ENCODE data around the gene FAM3B. TPM values are rescaled to one million over a fixed set of nuclear protein-coding genes. Genes with fewer than 3 reads are reported as not detected.

FAM3B gene, protein sequence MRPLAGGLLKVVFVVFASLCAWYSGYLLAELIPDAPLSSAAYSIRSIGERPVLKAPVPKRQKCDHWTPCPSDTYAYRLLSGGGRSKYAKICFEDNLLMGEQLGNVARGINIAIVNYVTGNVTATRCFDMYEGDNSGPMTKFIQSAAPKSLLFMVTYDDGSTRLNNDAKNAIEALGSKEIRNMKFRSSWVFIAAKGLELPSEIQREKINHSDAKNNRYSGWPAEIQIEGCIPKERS
- total RNA-seq (2022) (59.5 and 59.7 TPM in 2 replicates), Bru-seq, nascent RNA (percentile 87 among the genes with signal in this experiment), BruChase-seq, experiment 1, labeled RNA remaining after a 2-hour chase (percentile 85 among the genes with signal in this experiment), BruChase-seq, experiment 2, labeled RNA remaining after a 6-hour chase (percentile 68 among the genes with signal in this experiment)
- long read RNA-seq, transcript FAM3B-201 (8 exons, 1,088 nt), result minor isoform, 10 of 58 reads
- long read RNA-seq, transcript FAM3B-202 (7 exons, 1,026 nt), result major isoform, 35 of 58 reads
- long read RNA-seq, partial matches to known transcripts, result 3 of 58 reads
- long read RNA-seq, other reads (novel, unspliced or antisense), result 8 of 58 reads

DNA sequence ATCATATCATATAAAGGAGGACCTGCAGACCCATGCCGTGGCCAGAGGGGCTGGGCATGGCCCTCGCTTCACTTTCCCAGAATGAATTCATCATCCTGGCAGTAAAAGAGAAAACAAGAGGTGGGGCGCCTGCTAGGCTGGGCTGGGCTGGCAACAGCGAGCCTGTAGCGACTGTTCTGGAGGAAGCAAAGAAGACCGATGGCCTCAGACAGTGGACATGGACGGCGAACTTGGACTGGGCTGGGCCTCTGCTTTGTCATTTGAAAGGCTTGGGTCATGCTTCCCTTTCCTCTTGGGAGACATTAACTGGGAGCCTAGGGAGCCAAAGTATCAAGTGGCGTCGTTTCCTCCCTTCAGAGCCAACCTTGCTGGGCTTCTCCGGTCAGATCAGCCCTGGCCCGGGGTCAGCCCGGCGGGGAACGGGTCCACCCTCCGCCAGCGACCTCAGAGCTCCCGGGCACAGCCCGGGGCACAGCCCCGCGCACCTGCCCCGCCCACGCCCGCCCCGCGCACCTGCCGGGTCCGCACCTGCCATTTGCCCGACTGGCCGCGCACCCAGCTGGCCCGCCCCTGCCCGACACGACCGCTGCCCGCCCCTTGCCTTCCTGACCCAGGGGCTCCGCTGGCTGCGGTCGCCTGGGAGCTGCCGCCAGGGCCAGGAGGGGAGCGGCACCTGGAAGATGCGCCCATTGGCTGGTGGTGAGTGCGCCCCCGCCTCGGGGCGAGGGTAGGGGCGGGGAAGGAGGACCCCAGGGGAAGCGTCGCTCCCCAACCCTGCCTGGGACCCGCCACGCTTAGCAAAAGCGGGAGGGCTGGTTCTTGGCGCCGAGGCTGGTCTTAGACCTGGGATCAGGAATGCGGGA is at the start of gene FAM3B:
TSS of gene FAM3B (plus strand) at position 602 of the 863 bp plus-strand sequence. CDS start at position 681, 79 bp downstream.
- POLR2A ChIA-PET, result interaction anchor here (0.6 kb wide), 1 partner anchor 130 kb away, joined by 5 read pairs; no protein-coding TSS in a partner anchor
- CTCF ChIA-PET, result no interaction called here
- Histone ChIP-seq H3K4me3 (ENCODE audit: low read depth, low read length) (peak within 1 kb of the TSS; percentile 52), H3K4me1 (peaks cover 36% of the 10 kb centered on the region), H3K27me3 (replicated peaks; ENCODE audit: control insufficient read depth, insufficient read depth, low read length) (no peaks in the 10 kb centered on the region), H3K9me3 (no peaks in the 10 kb centered on the region), H3K36me3 (ENCODE audit: control insufficient read depth, insufficient read depth, low read length) (no peaks in the 10 kb centered on the region)
- no peak for TF ChIP-seq CTCF (IDR thresholded peaks at IDR 0.05; ENCODE audit: insufficient read depth in 1 of 2, low read depth in 1 of 2, low read length in 1 of 2, severe bottlenecking in 1 of 2, unreplicated experiment in 1 of 2)
- no peaks in the 10 kb centered on the region for H3K36me3 Mint-ChIP-seq (ENCODE audit: insufficient read depth, unreplicated experiment)
- peak within 1 kb of the TSS; percentile 74 for H3K4me3 Mint-ChIP-seq (ENCODE audit: unreplicated experiment)
- no TSS peak for BruUV-seq (replicated peaks)
- H3K27ac Mint-ChIP-seq (ENCODE audit: unreplicated experiment), result peak within 1 kb of the TSS; percentile 81
- intact Hi-C loops (cut with micrococcal nuclease; ENCODE audit: unreplicated experiment), result no loop called here
- peaks cover 19% of the 10 kb centered on the region for H3K4me1 Mint-ChIP-seq (ENCODE audit: low read depth, unreplicated experiment)
- peak; percentile 74 to 79 for DNase-seq
- H3K9me3 Mint-ChIP-seq (ENCODE audit: unreplicated experiment), result no peaks in the 10 kb centered on the region
- H3K27me3 Mint-ChIP-seq (ENCODE audit: insufficient read depth, unreplicated experiment), result no peaks in the 10 kb centered on the region

- Histone ChIP-seq H3K27me3 (replicated peaks; ENCODE audit: control insufficient read depth, insufficient read depth, low read length) (no peaks in the 10 kb centered on the region), H3K9me3 (peaks cover 5% of the 10 kb centered on the region; the same call in 1 of the 2 replicates), H3K4me1 (no peaks in the 10 kb centered on the region), H3K36me3 (ENCODE audit: control insufficient read depth, insufficient read depth, low read length) (no peaks in the 10 kb centered on the region), H3K4me3 (ENCODE audit: low read depth, low read length) (no peak overlapping the region)
- BruUV-seq (replicated peaks), result no TSS peak
- ChIA-PET POLR2A (no interaction called here), CTCF (no interaction called here)
- H3K36me3 Mint-ChIP-seq (ENCODE audit: insufficient read depth, unreplicated experiment), result no peaks in the 10 kb centered on the region
- no peak overlapping the region for H3K4me3 Mint-ChIP-seq (ENCODE audit: unreplicated experiment)
- H3K27ac Mint-ChIP-seq (ENCODE audit: unreplicated experiment), result no peak overlapping the region
- no peak for TF ChIP-seq CTCF (IDR thresholded peaks at IDR 0.05; ENCODE audit: insufficient read depth in 1 of 2, low read depth in 1 of 2, low read length in 1 of 2, severe bottlenecking in 1 of 2, unreplicated experiment in 1 of 2)
- peaks cover 7% of the 10 kb centered on the region for H3K9me3 Mint-ChIP-seq (ENCODE audit: unreplicated experiment)
- peaks cover 2% of the 10 kb centered on the region for H3K27me3 Mint-ChIP-seq (ENCODE audit: insufficient read depth, unreplicated experiment)
- H3K4me1 Mint-ChIP-seq (ENCODE audit: low read depth, unreplicated experiment), result no peaks in the 10 kb centered on the region
- no peak for DNase-seq
- intact Hi-C loops (cut with micrococcal nuclease; ENCODE audit: unreplicated experiment), result no loop called here
Measured at GRCh38 chr21:41267346-41267745, 49.3 kb upstream of the FAM3B start.

- Mint-ChIP-seq H3K4me1 (ENCODE audit: low read depth, unreplicated experiment) (no peaks in the 10 kb centered on the region), H3K36me3 (ENCODE audit: insufficient read depth, unreplicated experiment) (no peaks in the 10 kb centered on the region), H3K4me3 (ENCODE audit: unreplicated experiment) (no peak overlapping the region), H3K27me3 (ENCODE audit: insufficient read depth, unreplicated experiment) (peaks cover 5% of the 10 kb centered on the region), H3K27ac (ENCODE audit: unreplicated experiment) (no peak overlapping the region), H3K9me3 (ENCODE audit: unreplicated experiment) (peaks cover 19% of the 10 kb centered on the region)
- POLR2A ChIA-PET, result no interaction called here
- Histone ChIP-seq H3K36me3 (ENCODE audit: control insufficient read depth, insufficient read depth, low read length) (no peaks in the 10 kb centered on the region), H3K27me3 (replicated peaks; ENCODE audit: control insufficient read depth, insufficient read depth, low read length) (no peaks in the 10 kb centered on the region), H3K4me3 (ENCODE audit: low read depth, low read length) (no peak overlapping the region), H3K9me3 (peaks cover 6% of the 10 kb centered on the region; the same call in 1 of the 2 replicates), H3K4me1 (no peaks in the 10 kb centered on the region)
- TF ChIP-seq CTCF (IDR thresholded peaks at IDR 0.05; ENCODE audit: insufficient read depth in 1 of 2, low read depth in 1 of 2, low read length in 1 of 2, severe bottlenecking in 1 of 2, unreplicated experiment in 1 of 2), result no peak
- CTCF ChIA-PET, result no interaction called here
- BruUV-seq (replicated peaks), result no TSS peak
- intact Hi-C loops (cut with micrococcal nuclease; ENCODE audit: unreplicated experiment), result no loop called here
- no peak for DNase-seq
Measured at GRCh38 chr21:41269535-41269934, 47.1 kb upstream of the FAM3B start.

All from Caco-2 (cell line).